NCI-H748 (cell line): ENCODE measurements around the gene LAMA5.

Experiments
- DNase-seq: peaks from one replicate; lab custom pipeline; 2025; ENCODE audit not compliant: unreplicated experiment; lab: John Stamatoyannopoulos, UW

LAMA5 gene

DNA sequence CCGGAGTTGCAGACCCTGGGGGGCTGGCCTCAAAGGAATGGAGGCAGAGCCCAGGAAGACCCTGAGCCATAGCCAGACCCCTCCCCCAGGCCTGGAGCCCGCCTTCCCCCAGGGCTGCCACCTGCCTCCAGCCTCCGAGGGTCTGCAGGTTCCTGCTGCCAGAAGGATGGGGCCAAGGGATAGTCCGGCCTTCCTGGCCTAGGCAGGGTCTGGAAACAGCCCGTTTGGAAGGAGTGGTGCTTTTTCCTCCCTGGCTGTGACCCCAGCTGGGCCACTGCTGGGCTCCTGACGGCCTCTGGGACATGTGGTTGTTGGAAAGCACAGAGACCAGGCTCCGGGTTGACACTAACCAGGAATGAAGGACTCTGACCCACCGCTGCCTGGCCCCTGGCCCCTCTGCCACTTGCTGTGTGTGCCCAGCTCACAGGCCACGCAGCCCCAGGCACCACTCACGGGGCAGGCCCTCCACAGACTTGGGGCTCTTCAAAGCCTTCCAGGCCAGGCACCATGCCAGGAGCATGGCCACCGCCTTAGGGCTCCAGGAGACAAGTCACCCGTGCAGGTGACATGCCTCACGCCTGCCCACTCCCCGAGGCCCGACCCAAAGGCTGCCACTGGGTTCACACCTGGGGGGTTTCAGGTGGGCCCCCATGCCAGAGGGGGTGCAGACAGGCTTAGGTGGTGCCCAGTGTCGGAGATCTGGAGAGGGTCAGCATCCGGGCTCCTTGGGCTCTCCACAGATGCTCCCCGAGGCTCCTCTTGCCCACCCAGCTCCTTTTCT lies 3.9 kb upstream of the LAMA5 start:
- no peak for DNase-seq

DNA sequence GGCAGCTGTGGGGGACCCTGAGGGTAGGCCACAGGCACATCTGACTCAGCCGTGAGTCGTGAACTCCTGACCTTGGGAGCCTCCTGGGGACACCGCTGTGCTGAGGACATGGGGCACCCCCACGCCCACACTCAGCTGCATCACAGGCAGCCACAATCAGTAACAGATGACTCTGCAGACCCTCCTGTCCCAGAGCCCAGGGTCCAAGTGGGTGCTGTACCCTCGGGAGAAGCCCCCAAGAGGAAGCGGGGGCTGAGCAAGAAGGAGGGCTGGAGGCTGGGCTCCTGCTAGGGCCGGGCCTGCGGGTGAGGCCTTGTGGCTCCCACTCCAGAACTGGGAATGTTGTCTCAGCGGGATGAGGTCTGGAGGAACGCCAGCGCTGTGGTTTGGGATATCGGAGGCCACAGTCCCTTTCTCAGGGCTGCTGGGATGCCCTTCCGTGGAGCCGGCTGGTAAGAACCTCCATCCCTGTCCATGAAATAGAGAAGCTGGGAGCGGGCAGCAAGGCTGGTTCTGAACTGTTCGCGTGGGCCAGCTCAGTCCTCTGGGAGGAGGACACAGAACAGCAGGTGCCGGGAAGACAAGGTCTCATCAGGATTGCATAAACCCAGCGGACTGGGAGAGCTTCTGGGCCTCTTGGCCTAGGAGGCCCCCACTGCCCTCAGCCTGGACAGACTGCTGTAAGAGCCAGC lies 3.1 kb upstream of the LAMA5 start:
- no peak for DNase-seq

DNA sequence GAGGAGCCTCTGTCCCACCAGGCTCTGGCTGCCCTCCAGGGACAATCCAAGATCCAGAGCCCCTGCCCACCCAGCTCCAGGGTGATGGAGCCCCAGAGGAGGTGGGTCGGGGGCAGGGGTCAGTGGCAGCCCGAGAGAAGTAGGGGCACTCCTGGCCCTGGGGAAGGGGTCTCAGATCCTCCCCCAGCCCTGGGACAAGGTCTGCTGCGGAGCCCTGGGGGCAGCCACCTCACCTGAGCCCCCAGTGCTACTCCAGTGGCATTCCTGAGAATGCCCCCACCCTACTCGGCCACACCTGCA lies 2.7 kb upstream of the LAMA5 start:
- DNase-seq, result no peak

DNA sequence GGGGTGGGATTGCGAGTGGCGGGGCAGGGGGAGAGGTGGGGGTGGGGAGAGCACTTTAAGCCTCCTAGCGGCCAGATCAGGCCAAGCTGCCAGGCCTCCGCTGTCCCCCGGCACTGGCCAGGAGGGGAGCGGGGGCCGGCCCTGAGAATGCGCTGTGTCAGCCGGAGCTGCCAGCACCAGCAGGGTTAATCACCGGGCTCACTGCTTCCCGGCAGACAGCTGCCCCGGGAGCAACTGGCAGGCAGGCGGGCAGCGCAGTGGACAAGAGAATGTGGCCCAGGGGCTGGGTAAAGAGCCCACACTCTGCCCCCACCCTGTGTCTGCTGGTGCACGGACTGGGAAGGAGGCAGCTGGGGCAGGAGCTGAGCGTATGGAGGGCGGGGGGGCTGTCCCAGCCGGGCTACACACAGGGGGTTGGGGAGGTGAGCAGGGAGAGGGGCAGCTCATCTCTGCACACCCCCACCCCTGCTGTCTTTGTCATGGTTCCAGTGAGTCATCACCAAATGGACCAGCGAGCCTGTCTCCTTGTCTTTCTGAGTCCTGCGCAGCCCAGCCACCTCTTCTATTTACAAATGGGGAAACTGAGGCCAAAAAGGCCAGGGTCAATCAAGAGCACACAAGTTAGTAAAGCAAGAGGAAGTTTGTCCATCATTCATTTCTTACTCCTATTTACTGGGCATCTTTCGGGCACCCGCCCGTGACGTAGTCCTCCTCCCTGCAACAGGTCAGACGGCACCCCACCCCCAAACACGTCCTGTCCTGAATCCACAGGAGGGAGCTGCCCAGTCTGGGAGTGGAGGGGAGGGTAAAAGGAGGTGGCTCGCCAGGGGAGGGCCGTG lies 2.1 kb upstream of the LAMA5 start:
- peak; percentile 12 for DNase-seq

DNA sequence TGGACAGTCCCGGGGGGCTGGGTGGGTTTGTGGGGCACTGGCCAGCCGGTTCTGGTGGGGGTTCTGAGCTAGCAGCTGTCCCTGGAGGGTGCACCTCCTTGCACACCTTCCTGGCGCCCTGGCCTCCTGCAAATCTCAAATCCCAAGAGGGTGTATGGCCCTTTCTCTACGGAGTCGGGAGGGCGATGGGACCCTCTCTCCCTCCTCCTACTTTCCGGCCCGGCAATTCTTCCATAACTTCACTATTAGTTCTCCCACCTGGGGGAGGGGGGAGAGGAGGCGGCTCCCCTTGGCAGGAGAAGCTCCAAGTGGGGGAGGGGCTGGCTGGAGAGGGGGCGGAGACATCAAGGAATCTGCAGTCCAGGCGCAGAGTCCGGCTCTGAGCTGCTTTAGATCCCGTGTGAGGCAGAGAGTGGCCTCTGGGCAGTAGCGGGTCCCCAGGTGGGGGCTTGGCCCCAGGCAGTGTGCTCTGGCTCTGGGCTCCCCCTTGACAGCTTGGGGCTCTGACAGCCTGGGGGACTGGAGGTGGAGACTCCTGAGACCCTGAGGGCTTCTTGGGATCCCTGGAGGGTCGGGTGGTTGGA lies 1.4 kb upstream of the LAMA5 start:
- DNase-seq, result peak; percentile 9

DNA sequence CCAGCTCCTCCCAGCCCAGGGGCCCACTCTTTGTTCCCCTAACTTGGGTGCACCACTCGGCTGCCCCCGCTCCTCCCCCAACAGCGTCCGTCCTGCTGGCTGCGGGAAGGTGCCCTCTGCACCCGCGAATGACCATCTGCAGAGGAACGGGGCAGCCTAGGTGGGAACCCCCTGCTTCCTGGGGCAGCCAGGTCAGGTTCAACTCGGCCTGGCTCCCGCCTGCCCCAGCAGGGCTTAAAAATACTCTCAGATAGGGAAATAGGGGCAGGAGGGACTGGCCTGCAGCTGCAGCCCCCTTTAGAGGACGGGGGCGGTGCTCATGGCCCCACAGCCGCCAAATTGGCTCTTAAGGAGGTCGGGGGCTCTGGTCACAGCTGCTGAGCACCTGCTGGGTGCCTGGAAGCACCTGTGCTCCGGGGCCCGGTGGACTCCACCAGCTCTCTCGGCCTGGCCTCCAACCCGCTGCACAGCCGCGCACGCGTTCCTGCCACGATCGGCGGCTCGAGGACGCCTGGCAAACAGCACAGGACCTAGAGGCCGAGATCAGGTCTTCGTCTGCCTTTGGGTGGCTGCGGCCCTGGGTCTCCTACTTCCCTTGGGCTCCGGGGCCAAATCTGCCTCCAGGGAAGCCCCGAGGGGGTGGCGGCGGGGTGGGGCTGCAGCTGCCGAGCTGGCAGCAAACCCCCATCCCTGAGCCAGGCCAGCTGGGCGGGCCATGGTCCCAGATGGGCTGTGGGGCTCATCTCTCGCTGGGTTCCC lies 700 bp upstream of the LAMA5 start:
- DNase-seq, result peak; percentile 67

DNA sequence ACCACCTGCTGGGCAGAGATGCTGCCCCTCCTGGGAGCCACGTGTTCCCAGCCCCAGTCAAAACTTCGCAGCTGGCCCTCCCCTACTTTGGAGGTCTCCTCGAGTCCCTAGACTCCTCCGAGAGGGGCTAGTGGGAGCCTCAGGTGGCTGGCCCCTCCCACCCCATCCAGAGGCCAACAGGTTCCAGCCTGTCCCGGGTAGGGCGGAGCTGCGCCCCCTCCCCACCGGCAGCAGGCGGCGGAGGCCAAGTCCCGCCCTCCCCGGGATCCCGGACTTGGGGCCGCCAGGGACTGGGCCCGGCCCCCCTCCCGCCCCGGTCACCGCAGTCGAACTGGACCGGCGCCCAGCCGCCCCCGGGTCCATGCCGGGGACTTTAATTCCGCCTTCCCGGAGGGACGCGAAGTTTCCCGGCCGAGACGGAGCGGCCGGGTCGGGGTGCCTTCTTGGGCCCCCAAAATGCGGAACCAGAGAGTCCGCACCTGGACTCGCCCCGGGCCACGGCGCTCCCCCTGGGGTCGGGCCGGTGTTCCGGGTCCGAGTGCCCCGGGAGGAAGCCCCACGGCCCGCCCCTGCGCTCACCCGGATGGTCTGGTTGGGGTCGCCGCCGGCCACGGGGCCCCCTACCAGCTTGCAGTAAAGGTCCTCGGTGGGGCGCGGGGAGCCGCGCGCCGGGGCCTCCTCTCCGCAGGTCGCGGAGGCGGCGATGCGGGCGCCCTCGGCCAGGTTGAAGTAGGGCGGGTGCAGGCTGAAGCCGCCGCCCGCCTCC lies 559 bp downstream of the LAMA5 start:
- peak; percentile 60 for DNase-seq

DNA sequence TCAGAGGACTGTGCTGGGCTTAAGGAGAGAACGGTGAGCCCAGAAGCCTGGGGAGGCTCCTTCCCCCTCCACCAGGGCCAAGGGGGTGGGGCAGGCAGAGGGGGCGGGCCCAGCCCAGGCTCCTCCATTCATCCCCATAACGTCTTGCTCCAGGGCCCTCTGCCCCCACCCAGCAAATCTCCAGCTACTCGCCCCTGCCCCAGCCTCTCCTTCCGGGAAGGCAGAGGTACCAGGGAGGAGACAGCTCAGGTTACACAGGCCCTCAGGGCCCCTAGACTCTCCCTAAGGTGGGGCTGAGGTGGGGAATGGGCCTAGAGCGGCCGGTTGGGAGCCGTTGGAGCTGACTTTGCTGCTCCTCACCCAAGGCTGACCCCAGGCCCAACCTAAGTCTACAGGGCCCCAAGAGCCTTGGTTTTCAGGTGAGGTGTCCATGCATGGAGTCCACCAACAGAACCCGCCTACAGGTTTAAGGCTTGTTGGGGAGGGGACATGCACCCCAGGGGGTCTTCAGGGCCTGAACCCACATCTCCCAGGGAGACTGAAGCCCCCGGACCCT lies 1.2 kb downstream of the LAMA5 start:
- peak; percentile 19 for DNase-seq

DNA sequence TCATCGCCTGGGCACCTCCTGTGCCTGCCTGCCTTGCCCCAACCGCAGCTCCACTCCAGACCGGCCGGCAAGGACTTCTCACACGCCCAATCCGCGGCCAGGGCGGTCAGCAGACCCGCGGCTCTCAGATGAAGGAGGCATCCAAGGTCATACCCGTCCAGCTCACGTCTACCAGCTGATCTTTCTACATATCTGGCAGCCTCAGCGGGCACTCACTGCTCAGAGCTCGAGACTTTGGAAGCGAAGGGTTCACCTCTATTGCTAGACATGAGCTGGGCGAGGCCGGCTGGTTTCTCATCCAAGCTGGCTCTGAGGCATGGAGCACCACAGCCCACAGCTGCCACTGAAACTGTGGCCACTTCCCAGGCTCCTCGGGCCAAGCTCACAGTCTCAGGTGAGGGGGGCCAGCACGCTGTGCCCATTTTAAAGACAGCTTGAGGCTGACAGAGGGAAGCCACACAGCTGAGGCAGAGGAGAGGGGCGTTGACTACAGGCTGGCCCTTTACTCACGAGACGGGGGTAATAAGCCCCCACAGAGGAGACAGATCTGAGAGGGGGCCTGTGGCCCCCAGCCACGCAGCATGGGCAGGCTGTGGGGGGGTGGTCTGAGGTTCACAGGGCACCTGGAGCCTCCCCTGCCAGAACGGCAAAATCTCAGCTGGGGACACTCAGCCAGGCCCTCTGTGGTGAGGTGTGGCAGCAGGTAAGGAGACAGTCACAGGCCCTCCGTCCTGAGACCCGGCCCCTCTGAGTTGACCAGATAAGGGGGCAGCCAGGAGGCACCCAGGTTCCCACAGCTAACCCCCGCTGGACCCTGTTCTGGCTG lies 2.0 kb downstream of the LAMA5 start:
- DNase-seq, result no peak

DNA sequence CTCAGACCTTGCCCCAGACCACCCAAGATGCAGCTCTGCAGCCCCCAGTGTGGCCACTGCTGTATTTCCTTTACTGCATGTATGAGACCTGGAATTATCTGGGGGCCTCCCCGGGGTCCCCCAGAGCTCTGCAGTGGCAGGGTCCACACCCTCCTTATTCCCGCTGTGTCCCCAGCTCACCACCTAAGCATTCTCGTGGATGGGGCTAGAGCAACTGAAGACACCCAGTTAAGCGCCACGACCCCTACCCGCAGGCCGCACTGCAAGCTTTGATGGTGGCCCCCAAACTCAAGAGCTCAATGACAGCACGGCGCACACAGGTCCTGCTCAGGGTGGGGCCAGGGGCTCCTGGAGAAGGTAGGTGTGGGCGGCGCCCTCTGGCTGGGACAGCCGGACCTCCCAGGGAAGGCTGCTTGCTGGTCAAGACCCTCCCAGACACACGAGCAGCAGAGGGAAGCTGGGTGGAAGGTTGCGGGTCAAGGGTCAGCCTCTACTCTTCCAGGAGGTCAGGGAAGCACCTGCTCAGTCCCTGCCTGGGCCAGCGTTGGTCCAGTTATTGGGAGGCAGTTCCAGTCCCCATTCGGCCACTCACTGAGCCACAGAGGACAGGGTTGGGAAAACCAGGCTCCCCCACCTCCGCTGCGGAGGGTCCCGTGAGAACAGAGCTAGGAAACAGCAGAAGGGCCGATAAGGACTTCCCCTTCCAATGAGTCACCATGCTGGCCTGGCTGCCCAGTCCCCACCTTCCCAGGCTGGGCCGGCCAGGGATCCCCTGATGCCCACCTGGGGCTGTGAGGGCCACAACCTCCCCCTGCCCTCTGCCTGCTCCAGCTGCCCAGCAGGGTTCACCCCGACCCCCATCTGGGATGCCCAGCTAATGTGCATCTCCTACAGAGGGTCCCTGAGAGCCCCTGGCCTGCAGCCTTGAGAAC lies 2.9 kb downstream of the LAMA5 start:
- no peak for DNase-seq

DNA sequence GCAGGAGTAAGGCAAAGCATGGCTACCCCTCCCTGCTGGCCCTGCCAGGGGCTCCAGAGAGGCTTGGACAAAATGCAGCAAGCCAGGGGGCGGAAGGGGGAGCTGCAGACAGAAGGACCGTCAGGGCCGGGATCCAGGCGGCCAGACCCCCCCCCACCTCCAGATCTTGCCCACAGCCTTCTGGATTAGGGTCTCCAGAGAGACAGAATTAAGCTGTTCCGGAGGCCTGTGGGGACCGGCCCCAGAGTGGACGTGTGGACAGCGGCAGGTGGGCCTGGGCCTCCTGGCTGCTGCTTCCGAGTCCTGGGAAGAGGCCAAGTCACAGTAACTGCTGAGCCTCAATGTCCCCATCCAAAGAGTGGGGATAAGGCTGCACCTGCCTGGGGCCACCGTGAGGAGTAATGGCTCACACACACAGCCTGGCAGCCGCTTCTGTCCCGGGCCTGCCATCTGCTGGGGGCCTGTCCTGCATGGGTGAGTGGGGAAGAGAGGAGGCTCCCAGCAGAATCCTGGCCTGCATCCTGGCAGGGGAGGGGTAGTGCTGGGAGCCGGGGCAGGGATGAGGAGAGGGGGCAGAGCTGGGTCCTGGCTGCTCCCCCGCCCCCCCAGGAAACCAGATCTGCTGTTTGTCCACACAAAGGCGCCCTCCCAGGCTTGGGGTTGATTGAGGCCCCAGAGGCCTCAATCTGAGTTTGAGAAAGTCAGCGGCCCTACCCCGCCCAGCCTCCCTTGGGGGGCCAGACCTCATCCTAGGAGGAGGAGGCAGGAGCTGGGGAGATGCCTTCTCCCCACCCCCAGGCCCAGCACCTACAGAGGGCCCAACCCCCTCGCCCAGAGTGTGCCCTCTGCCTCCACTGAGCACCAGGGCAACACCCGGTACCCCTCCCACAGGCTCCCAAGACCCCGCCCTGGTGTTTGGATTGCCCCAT lies 3.9 kb downstream of the LAMA5 start:
- no peak for DNase-seq

DNA sequence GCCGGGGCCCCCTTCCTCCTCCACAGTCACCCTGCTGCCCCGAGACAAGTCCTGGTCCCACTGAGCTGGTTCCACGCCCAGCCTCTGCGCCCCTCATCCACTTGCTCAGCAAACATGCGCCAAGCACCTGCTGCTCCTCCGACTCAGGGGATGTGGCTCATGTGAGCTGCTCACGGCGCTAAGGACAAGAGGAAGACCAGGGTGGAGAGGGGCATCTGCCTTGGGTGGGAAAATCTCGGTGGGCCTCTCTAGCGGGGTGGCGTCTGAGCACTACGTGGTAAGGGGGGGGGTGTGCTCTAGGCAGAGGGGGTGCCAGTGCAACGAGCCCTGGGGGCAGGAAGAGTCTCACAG lies 4.5 kb downstream of the LAMA5 start:
- DNase-seq, result no peak

DNA sequence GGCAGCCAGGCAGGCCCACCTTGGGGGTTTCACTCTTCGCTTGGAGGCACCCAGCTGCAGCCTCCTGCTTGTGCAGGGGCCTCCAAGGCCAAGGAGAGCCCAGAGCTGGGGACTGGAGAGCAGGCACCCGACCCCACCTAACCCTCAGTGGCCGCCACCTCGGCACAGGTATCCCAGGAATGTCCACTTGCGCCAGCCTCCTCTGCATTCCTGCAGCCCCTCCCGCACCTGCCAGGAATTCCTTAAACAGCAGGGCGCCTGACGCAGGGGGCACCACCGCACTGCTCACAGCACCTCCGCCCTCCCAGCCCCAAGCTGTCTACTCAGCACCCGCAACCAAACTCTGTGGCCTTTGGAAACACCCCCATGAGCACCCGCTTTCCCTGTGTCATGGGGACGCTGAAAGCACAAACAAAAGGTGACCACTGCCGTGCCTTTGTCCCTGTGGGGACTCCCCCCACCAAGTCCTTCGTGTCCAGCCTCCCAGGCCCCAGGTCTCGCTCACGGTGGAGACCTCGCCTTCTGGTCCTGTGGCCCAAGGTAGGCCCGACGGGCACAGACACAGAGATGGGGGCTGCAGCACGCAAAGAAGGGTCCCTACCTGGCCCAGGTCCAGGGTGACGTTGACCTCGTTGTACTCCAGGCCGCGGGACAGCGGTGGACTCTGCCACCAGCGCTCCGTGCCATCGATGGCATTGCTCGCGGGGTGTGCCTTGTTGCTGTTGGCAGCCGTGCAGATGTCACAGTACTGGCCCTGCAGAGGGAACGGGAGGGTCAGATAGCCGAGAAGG lies 5.1 kb downstream of the LAMA5 start:
- no peak for DNase-seq

DNA sequence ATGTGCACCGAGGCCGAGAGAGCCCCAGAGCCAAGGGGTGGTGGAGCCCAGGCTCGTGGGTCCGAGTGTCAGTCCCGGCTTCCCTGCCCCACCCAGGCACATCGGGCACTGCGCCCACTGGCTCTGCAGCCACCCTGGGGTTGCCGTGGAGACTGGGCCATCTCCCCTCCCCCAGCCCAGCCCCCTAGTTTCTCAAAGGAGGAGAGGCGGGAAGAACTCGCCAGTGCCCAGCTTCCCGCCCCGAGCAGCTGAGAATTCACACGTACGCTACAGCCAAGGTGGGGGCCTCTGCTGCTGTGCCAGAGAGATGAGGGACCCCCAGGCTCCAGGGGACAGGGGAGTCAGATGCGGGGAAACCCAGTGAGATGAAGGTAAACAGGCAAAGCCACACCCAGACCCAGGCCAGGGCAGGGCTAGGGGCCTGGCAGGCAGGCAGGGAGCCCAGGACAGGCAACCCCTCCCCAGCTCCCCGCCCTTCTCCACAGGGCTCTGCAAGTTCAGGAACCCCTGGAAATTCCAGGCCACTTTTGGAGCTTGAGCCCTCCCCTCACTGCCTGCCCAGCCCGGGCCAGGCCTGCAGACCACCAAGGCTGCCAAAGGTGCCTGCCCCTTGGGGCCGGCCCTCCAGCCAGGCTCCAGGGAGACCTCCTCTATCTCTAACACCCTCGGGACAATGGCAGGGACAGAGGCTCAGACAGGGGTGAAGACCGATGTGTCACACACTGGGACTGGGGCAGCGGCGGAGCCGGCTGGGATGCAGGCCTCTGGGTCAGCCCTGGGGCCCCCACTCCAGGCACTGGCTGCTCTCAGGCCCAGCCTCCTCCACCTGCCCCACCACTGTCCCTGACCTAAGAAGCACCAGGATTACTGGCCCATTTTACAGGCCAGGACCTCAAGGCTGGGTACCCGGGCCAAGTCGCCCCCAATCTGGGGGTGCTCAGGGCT lies 6.0 kb downstream of the LAMA5 start:
- DNase-seq, result peak; percentile 31

DNA sequence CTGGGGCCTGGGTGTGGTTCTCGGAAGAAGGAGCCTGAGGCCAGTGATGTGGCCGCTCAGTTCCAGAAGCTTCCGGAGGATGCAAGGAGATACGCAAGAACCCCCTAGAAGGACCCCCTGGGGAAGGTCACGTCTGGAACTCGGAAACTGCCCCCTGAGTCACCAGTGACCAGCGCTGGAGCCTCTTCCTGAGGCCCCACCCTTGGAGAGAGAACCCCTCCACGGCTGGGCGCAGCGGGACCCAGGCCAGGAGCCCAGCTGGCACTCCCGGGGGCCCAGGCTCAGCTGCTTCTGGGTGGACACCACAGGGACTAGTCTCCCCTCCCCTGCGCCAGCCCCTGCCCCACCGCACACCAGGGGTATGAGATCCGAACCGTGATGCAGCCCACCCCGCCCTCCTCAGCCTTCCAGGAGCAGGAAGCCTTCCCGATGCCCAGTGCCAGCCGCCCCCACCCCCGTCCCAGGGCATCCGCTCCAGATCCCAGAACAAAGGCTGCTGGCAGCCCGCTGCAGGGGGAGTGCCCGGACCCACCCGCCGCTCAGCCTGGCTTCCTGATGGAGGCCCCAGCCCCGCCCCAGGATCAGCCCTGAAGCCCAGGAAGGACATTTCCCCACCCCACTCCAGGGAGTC lies 7.5 kb downstream of the LAMA5 start:
- DNase-seq, result no peak
